ENCODE measurements around the gene CDC34. TPM values are rescaled to one million over a fixed set of nuclear protein-coding genes. Genes with fewer than 3 reads are reported as not detected.

CDC34 gene
- total RNA-seq, 1 experiment from 2014 or later = 129 TPM

GRCh38 chr19:532561-533363 is 1.2 kb downstream of the CDC34 start:
- Mint-ChIP-seq H3K27ac (peak overlapping the region; percentile 92), H3K36me3 (no peaks in the 10 kb centered on the region; the same call in 1 of the 2 replicates), H3K27me3 (ENCODE audit: low read depth) (peaks cover 8% of the 10 kb centered on the region), H3K4me1 (peaks cover 8% of the 10 kb centered on the region), H3K4me3 (peak overlapping the region; percentile 79), H3K9me3 (no peaks in the 10 kb centered on the region)
- ChIA-PET CTCF (interaction anchor here (0.7 to 6.5 kb wide), 13 partner anchors 10 to 185 kb away, joined by 3 to 82 read pairs (median 5); partner anchors contain the start of genes MADCAM1 and TPGS1), POLR2A (interaction anchor here (1.3 to 2.3 kb wide), 3 partner anchors 9 to 26 kb away, joined by 4 to 8 read pairs (median 5); no protein-coding TSS in a partner anchor)
- peak; percentile 11 for ATAC-seq
- peak; percentile 63 for DNase-seq (ENCODE audit: low spot score)
- no peak for TF ChIP-seq ZNF232 (CRISPR knock-in tag; IDR thresholded peaks at IDR 0.05)
- peak; percentile 37; the same call in 1 of the 2 replicates for TF ChIP-seq ZNF121 (CRISPR knock-in tag; IDR thresholded peaks at IDR 0.05)
- TF ChIP-seq ELF4 (CRISPR knock-in tag; IDR thresholded peaks at IDR 0.05; ENCODE audit: low read depth) = no peak
- TF ChIP-seq E2F5 (CRISPR knock-in tag; IDR thresholded peaks at IDR 0.05) = no peak
- peak; percentile 68; the same call in 1 of the 2 replicates for TF ChIP-seq HMGXB4 (CRISPR knock-in tag; IDR thresholded peaks at IDR 0.05)
- TF ChIP-seq NR3C1 (CRISPR knock-in tag; conservative IDR thresholded peaks at IDR 0.05; ENCODE audit: low read depth) = no peak
- no peak for TF ChIP-seq ESRRA (CRISPR knock-in tag; IDR thresholded peaks at IDR 0.05; ENCODE audit: borderline replicate concordance)

- no peak for DNase-seq (ENCODE audit: low spot score)
- ChIA-PET POLR2A (interaction anchor here (1.3 kb wide), 1 partner anchor 23 kb away, joined by 4 read pairs; no protein-coding TSS in a partner anchor), CTCF (interaction anchor here (0.8 to 6.5 kb wide), 8 partner anchors 9 to 185 kb away, joined by 3 to 82 read pairs (median 8); partner anchors contain the start of gene TPGS1)
- peaks cover 7% of the 10 kb centered on the region for H3K36me3 Mint-ChIP-seq
- H3K4me3 Mint-ChIP-seq = peak overlapping the region; percentile 79
- peaks cover 8% of the 10 kb centered on the region for H3K4me1 Mint-ChIP-seq
- no peak for TF ChIP-seq HMGA2 (CRISPR knock-in tag; IDR thresholded peaks at IDR 0.05)
- TF ChIP-seq STAT6 (CRISPR knock-in tag; conservative IDR thresholded peaks at IDR 0.05; ENCODE audit: low read depth) = no peak
- no peak for TF ChIP-seq PRDM15 (CRISPR knock-in tag; IDR thresholded peaks at IDR 0.05)
- TF ChIP-seq SOX15 (CRISPR knock-in tag; IDR thresholded peaks at IDR 0.05) = no peak
- no peak for TF ChIP-seq OVOL2 (CRISPR knock-in tag; IDR thresholded peaks at IDR 0.05; ENCODE audit: borderline replicate concordance)
- no peak for TF ChIP-seq KAT7 (CRISPR knock-in tag; IDR thresholded peaks at IDR 0.05; ENCODE audit: borderline replicate concordance)
- TF ChIP-seq CTCF (IDR thresholded peaks at IDR 0.05) = no peak
- peaks cover 1% of the 10 kb centered on the region; the same call in 1 of the 2 replicates for H3K27me3 Mint-ChIP-seq (ENCODE audit: low read depth)
- H3K9me3 Mint-ChIP-seq = no peaks in the 10 kb centered on the region
- ATAC-seq = no peak
- no peak overlapping the region for H3K27ac Mint-ChIP-seq
These were observed 2.0 kb downstream of the CDC34 start for GRCh38 chr19:533364-534058.
